GM12878 (cell line): ENCODE results near the gene BRCA1. TPM values are rescaled to one million over a fixed set of nuclear protein-coding genes. Genes with fewer than 3 reads are reported as not detected.

Experiments
- ATAC-seq: fragments of 200-7000 bp; cut with Tn5 transposase; 3 replicates; pipeline ENCODE4 v1.9.1; 2020; ENCODE audit warnings: mild to moderate bottlenecking, moderate library complexity
- BruUV-seq: library from RNA; stranded (reverse); fragments of 400-500 nt; replicated peaks from 2 replicates; lab custom pipeline; 2021; lab: Mats Ljungman, UMichigan
- CTCF ChIA-PET: fragments of 300-600 bp; sonication (Branson Sonifier 250); formaldehyde crosslinking; extraction: SDS; loops from one replicate; lab custom pipeline; 2021; ENCODE audit warnings: inconsistent platforms; lab: Yijun Ruan, JAX
- POLR2A ChIA-PET: fragments of 350-600 bp; formaldehyde crosslinking; extraction: SDS; loops from one replicate; lab custom pipeline; 2021; ENCODE audit warnings: inconsistent platforms; lab: Charles Lee
- RAD21 ChIA-PET: fragments of 300-600 bp; sonication (Branson Sonifier 250); formaldehyde crosslinking; loops from one replicate; lab custom pipeline; 2023; ENCODE audit warnings: antibody characterized with exemption; ENCODE audit not compliant: unreplicated experiment; lab: Charles Lee
- SMC1A ChIA-PET: fragments of 300-600 bp; sonication (Branson Sonifier 250); formaldehyde crosslinking; loops from one replicate; lab custom pipeline; 2023; ENCODE audit not compliant: unreplicated experiment, uncharacterized antibody; lab: Charles Lee
- DNase-seq: peaks from one replicate; pipeline ENCODE4 v3.0.0-alpha.2; 2011; ENCODE audit warnings: low read depth, low spot score
- FAIRE-seq: peaks from 3 replicates; lab custom pipeline; 2011; peaks lifted over from hg19 to GRCh38; lab: Jason Lieb, UNC
- H2AFZ ChIP-seq: 2 replicates; pipeline ENCODE4 v1.6.0; 2011; ENCODE audit warnings: low read depth, low read length, control low read depth; ENCODE audit not compliant: control insufficient read depth
- H3K27ac ChIP-seq: 2 replicates; pipeline ENCODE4 v1.5.1; 2011; ENCODE audit warnings: control low read depth; ENCODE audit not compliant: control insufficient read depth, insufficient read depth
- H3K27me3 ChIP-seq, 2 experiments: replicated peaks in 1 of 2; 2 replicates each; pipeline versions ENCODE4 v1.6.0 to v1.6.1; 2011; ENCODE audit warnings: low read length in 1 of 2; ENCODE audit not compliant: control insufficient read depth in 2 of 2, insufficient read depth in 2 of 2
- H3K36me3 ChIP-seq, 2 experiments: 2 replicates each; pipeline ENCODE4 v1.5.1; 2011; ENCODE audit warnings: low read length in 1 of 2; ENCODE audit not compliant: control insufficient read depth in 2 of 2, insufficient read depth in 2 of 2
- H3K4me1 ChIP-seq: 2 replicates; pipeline ENCODE4 v1.6.1; 2011; ENCODE audit warnings: mild to moderate bottlenecking, low read length, moderate library complexity, mixed read lengths; ENCODE audit not compliant: control insufficient read depth, insufficient read depth
- H3K4me2 ChIP-seq: 2 replicates; pipeline ENCODE4 v1.6.0; 2011; ENCODE audit warnings: control low read depth; ENCODE audit not compliant: control insufficient read depth, insufficient read depth
- H3K4me3 ChIP-seq: fragments of 200-600 bp; sonication (generic); 2 replicates; pipeline ENCODE4 v1.5.1; 2016
- H3K79me2 ChIP-seq: 2 replicates; pipeline ENCODE4 v1.6.0; 2011; ENCODE audit warnings: low read length; ENCODE audit not compliant: control insufficient read depth, insufficient read depth
- H3K9ac ChIP-seq: 2 replicates; pipeline ENCODE4 v1.8.0; 2011; ENCODE audit warnings: low read length, control low read depth, mixed read lengths; ENCODE audit not compliant: control insufficient read depth, insufficient read depth
- H3K9me3 ChIP-seq: replicated peaks from 3 replicates; pipeline ENCODE4 v1.5.1; 2011; ENCODE audit warnings: mild to moderate bottlenecking, low read length; ENCODE audit not compliant: control insufficient read depth, insufficient read depth
- H4K20me1 ChIP-seq: 2 replicates; pipeline ENCODE4 v1.6.0; 2011; ENCODE audit not compliant: control insufficient read depth, insufficient read depth
- NBN ChIP-seq: fragments of 450-650 bp; IDR thresholded peaks from 2 replicates; pipeline ENCODE4 v1.6.1; 2016
- YBX1 ChIP-seq: fragments of 450-650 bp; IDR thresholded peaks from 2 replicates; pipeline ENCODE4 v1.6.1; 2016; ENCODE audit warnings: antibody characterized with exemption
- WGBS: methylation state at CpG from one replicate; pipeline ENCODE4 v1.1.6; 2016; ENCODE audit warnings: low lambda C conversion rate; ENCODE audit not compliant: insufficient replicate concordance, insufficient coverage; ENCODE audit errors: missing lambda C conversion rate; 5-methylcytosine and 5-hydroxymethylcytosine counted together
- in situ Hi-C: fragments of 300-500 bp; cut with MboI; formaldehyde crosslinking; loops from 9 replicates; pipeline ENCODE4 v1.14.3; 2018; ENCODE audit warnings: mixed read lengths
- intact Hi-C: fragments of 100-400 bp; cut with micrococcal nuclease; formaldehyde crosslinking; loops from one replicate; pipeline ENCODE4 v1.14.2; 2022; ENCODE audit not compliant: unreplicated experiment
- polyA plus RNA-seq, 11 experiments: library from polyadenylated mRNA; depleted of rRNA in 4 of 11; unstranded in 6 of 11; stranded (reverse) in 5 of 11; fragments of >200 nt; fragmentation: Nextera tagmentation in 4 of 11; fragmentation: Illumina TruSeq in 1 of 11; extraction: Ambion mirVana in 4 of 11; extraction: Trizol in 1 of 11; gene quantifications; 1 replicate in 1 of 11; 2 replicates in 10 of 11; pipeline versions ENCODE4 v1.2.1 to v1.2.3, GENCODE V29; 2011 to 2016; ENCODE audit warnings: inconsistent platforms in 2 of 11, missing spikeins in 2 of 11, low read depth in 1 of 11
- total RNA-seq, 4 experiments: library from RNA; depleted of rRNA in 3 of 4; stranded (reverse); fragments of >200 nt in 3 of 4; fragmentation: Illumina TruSeq in 1 of 4; extraction: Trizol in 1 of 4; gene quantifications; 2 replicates each; pipeline versions ENCODE4 v1.2.1 to v1.2.3, GENCODE V29; 2013 to 2021
- TF ChIP-seq, protein P1 (sequence below): fragments of 450-650 bp; IDR thresholded peaks from 2 replicates; pipeline ENCODE4 v1.6.1; 2017; ENCODE audit warnings: mild to moderate bottlenecking, low read depth, inconsistent platforms; ENCODE audit not compliant: poor library complexity, severe bottlenecking
- TF ChIP-seq, protein P2 (sequence below): IDR thresholded peaks from 2 replicates; pipeline ENCODE4 v1.6.1; 2011; ENCODE audit warnings: mild to moderate bottlenecking, low read depth, low read length, moderate library complexity; ENCODE audit not compliant: insufficient replicate concordance
- TF ChIP-seq, protein P3 (sequence below): fragments of 450-650 bp; IDR thresholded peaks from 2 replicates; pipeline ENCODE4 v1.6.1; 2016; ENCODE audit warnings: mild to moderate bottlenecking, moderate library complexity, borderline replicate concordance
- TF ChIP-seq, protein P4 (sequence below): IDR thresholded peaks from 2 replicates; pipeline ENCODE4 v1.6.1; 2011; ENCODE audit warnings: borderline replicate concordance, low read depth, mild to moderate bottlenecking, moderate library complexity, low read length; ENCODE audit not compliant: insufficient read depth, poor library complexity, severe bottlenecking

Gene BRCA1
- total and polyA plus RNA-seq, 10 of the 15 experiments (the other 5 are each of a cell fraction or from before 2014, with no cell fraction given) = 16.8 to 71.2 (median 44.2) TPM

DNA sequence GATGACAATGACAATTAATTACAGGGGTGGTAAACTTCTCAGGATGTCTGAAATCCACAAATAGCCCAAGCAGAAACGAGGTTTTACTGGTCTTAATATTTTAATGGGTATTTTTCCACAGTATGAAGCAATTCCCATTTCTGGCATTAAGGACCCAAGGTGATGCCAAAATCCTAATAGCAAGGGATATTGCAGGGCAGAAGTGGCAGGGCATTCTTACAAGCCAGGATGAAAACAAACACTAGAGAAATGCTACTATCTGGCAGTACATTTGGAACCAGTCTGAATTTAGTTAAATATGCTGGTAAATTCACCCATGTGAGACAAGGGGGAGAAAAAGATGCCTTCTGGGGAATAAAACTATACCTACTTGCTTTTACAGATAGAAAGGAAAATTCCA, 54.9 kb downstream of the BRCA1 start:
- CTCF ChIA-PET = no interaction called here
- ATAC-seq = no peak
- no TSS peak for BruUV-seq

DNA sequence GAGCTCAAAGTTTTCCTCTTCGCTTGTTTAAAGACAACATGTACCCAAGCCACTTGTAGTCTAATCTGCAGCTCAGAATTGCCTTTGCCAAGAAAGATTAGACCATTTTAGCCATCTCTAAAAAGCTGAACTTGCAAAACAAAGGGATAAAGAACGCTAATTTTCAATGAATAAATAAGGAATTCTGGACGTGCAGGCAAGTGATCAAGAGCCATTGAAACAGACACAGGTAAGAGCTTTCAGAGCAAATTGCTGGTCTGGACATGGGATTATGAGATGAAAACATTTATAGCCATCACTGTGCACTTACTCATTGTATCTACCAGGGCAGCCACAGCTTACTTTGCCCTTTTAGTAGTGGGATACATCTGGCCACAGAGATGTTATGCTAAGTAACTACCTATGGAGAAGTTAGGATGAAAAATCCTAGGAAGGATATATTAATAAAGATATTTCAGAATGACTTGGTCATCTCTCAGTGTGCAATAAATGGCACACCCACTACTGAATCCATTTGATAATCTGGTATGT, 55.7 kb downstream of the BRCA1 start:
- Histone ChIP-seq H3K4me3 (no peak overlapping the region), H3K4me2 (no peak overlapping the region), H3K27ac (no peak overlapping the region), H3K9me3 (no peaks in the 10 kb centered on the region), H2AFZ (no peak overlapping the region), H3K27me3 (no peaks in the 10 kb centered on the region), H3K4me1 (no peaks in the 10 kb centered on the region), H3K9ac (no peak overlapping the region), H3K79me2 (no peaks in the 10 kb centered on the region), H4K20me1 (no peaks in the 10 kb centered on the region), H3K36me3 (peaks cover 0 to 9% of the 10 kb centered on the region in 2 experiments; a peak in 2 of 4 replicates)
- ChIA-PET RAD21 (no interaction called here), CTCF (interaction anchor here (0.9 to 1.1 kb wide), 3 partner anchors 22 to 63 kb away, joined by 3 read pairs; no protein-coding TSS in a partner anchor), POLR2A (interaction anchor here (0.6 to 1.2 kb wide), 2 partner anchors 56 to 509 kb away, joined by 3 read pairs; partner anchors contain the start of gene BRCA1), SMC1A (no interaction called here)
- DNase-seq = no peak
- no peak for ATAC-seq
- in situ Hi-C loops (no loop called here), intact Hi-C loops (no loop called here)
- WGBS = 98% methylated on average over 3 of the region's 3 CpGs
- no peak for FAIRE-seq
- BruUV-seq = no TSS peak
- TF ChIP-seq NBN (no peak), YBX1 (no peak)
- TF ChIP-seq, protein P1, sequence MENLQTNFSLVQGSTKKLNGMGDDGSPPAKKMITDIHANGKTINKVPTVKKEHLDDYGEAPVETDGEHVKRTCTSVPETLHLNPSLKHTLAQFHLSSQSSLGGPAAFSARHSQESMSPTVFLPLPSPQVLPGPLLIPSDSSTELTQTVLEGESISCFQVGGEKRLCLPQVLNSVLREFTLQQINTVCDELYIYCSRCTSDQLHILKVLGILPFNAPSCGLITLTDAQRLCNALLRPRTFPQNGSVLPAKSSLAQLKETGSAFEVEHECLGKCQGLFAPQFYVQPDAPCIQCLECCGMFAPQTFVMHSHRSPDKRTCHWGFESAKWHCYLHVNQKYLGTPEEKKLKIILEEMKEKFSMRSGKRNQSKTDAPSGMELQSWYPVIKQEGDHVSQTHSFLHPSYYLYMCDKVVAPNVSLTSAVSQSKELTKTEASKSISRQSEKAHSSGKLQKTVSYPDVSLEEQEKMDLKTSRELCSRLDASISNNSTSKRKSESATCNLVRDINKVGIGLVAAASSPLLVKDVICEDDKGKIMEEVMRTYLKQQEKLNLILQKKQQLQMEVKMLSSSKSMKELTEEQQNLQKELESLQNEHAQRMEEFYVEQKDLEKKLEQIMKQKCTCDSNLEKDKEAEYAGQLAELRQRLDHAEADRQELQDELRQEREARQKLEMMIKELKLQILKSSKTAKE = no peak
- TF ChIP-seq, protein P2, sequence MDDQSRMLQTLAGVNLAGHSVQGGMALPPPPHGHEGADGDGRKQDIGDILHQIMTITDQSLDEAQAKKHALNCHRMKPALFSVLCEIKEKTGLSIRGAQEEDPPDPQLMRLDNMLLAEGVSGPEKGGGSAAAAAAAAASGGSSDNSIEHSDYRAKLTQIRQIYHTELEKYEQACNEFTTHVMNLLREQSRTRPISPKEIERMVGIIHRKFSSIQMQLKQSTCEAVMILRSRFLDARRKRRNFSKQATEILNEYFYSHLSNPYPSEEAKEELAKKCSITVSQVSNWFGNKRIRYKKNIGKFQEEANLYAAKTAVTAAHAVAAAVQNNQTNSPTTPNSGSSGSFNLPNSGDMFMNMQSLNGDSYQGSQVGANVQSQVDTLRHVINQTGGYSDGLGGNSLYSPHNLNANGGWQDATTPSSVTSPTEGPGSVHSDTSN = no peak
- TF ChIP-seq, protein P3, sequence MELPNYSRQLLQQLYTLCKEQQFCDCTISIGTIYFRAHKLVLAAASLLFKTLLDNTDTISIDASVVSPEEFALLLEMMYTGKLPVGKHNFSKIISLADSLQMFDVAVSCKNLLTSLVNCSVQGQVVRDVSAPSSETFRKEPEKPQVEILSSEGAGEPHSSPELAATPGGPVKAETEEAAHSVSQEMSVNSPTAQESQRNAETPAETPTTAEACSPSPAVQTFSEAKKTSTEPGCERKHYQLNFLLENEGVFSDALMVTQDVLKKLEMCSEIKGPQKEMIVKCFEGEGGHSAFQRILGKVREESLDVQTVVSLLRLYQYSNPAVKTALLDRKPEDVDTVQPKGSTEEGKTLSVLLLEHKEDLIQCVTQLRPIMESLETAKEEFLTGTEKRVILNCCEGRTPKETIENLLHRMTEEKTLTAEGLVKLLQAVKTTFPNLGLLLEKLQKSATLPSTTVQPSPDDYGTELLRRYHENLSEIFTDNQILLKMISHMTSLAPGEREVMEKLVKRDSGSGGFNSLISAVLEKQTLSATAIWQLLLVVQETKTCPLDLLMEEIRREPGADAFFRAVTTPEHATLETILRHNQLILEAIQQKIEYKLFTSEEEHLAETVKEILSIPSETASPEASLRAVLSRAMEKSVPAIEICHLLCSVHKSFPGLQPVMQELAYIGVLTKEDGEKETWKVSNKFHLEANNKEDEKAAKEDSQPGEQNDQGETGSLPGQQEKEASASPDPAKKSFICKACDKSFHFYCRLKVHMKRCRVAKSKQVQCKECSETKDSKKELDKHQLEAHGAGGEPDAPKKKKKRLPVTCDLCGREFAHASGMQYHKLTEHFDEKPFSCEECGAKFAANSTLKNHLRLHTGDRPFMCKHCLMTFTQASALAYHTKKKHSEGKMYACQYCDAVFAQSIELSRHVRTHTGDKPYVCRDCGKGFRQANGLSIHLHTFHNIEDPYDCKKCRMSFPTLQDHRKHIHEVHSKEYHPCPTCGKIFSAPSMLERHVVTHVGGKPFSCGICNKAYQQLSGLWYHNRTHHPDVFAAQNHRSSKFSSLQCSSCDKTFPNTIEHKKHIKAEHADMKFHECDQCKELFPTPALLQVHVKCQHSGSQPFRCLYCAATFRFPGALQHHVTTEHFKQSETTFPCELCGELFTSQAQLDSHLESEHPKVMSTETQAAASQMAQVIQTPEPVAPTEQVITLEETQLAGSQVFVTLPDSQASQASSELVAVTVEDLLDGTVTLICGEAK = no peak

More for the DNA sequence above, 54.9 kb downstream of the BRCA1 start:
- Histone ChIP-seq H3K9ac (no peak overlapping the region), H3K36me3 (peaks cover 0 to 9% of the 10 kb centered on the region in 2 experiments; a peak in 2 of 4 replicates), H3K27ac (no peak overlapping the region), H3K79me2 (no peaks in the 10 kb centered on the region), H3K27me3 (no peaks in the 10 kb centered on the region), H3K4me3 (no peak overlapping the region), H3K9me3 (no peaks in the 10 kb centered on the region), H3K4me2 (no peak overlapping the region), H3K4me1 (no peaks in the 10 kb centered on the region), H2AFZ (no peak overlapping the region), H4K20me1 (no peaks in the 10 kb centered on the region)
- DNase-seq (no peak), FAIRE-seq (no peak)
- WGBS = 100% methylated on average over 1 of the region's 1 CpG
- TF ChIP-seq, protein P4, sequence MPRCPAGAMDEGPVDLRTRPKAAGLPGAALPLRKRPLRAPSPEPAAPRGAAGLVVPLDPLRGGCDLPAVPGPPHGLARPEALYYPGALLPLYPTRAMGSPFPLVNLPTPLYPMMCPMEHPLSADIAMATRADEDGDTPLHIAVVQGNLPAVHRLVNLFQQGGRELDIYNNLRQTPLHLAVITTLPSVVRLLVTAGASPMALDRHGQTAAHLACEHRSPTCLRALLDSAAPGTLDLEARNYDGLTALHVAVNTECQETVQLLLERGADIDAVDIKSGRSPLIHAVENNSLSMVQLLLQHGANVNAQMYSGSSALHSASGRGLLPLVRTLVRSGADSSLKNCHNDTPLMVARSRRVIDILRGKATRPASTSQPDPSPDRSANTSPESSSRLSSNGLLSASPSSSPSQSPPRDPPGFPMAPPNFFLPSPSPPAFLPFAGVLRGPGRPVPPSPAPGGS = no peak
- ChIA-PET RAD21 (no interaction called here), SMC1A (interaction anchor here (1.6 kb wide), 1 partner anchor 14 kb away, joined by 4 read pairs; no protein-coding TSS in a partner anchor), POLR2A (no interaction called here)
- in situ Hi-C loops = no loop called here
- intact Hi-C loops = no loop called here
